GM12875 (cell line): Measurements from ENCODE around the gene ALKBH5.

Source experiments
- H3K4me3 ChIP-seq: one replicate; pipeline ENCODE4 v1.5.1; 2011; ENCODE audit warnings: low read depth, low read length, control low read depth
- TF ChIP-seq, protein P1 (sequence below): IDR thresholded peaks from 2 replicates; pipeline ENCODE4 v1.5.1; 2011; ENCODE audit warnings: low read depth, mild to moderate bottlenecking, control low read depth, inconsistent platforms, low read length, moderate library complexity, borderline replicate concordance; ENCODE audit not compliant: insufficient read depth

Gene ALKBH5

GRCh38 chr17:18241229-18241871 lies 57.7 kb downstream of the ALKBH5 start:
- H3K4me3 ChIP-seq = no peak overlapping the region
- TF ChIP-seq, protein P1, sequence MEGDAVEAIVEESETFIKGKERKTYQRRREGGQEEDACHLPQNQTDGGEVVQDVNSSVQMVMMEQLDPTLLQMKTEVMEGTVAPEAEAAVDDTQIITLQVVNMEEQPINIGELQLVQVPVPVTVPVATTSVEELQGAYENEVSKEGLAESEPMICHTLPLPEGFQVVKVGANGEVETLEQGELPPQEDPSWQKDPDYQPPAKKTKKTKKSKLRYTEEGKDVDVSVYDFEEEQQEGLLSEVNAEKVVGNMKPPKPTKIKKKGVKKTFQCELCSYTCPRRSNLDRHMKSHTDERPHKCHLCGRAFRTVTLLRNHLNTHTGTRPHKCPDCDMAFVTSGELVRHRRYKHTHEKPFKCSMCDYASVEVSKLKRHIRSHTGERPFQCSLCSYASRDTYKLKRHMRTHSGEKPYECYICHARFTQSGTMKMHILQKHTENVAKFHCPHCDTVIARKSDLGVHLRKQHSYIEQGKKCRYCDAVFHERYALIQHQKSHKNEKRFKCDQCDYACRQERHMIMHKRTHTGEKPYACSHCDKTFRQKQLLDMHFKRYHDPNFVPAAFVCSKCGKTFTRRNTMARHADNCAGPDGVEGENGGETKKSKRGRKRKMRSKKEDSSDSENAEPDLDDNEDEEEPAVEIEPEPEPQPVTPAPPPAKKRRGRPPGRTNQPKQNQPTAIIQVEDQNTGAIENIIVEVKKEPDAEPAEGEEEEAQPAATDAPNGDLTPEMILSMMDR = no peak

GRCh38 chr17:18245038-18245776 lies 61.6 kb downstream of the ALKBH5 start:
- no peak overlapping the region for H3K4me3 ChIP-seq
- TF ChIP-seq, protein P1 = no peak

DNA sequence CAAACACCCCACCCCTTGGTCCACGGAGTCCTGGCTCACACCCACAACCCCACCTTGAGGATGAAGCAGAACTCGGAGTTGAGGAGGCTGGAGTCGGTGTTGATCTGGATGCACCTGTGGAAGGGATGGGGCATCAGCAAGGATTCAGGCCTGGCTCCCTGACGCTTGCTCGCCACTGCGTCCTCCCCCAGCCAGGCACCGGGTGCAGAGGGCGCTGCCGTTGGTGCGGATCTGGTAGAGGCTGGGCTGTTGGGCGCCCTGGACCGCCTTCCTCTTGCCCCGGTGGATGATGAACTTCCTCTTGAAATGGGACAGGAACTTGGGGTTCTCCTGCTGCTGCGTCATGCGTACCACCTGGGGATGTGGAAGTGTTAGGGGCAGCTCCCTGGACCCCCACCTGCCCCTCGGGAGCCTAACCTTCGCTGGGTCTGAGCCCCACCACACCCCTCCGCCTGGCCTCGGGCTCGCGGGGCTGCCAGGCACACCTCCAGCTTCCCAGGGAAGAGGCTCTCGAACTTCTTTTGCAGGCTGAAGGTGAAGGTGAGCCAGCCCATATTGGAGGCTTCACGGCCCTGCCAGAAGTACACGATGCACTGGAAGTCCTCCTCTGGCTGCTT lies 62.6 kb downstream of the ALKBH5 start:
- TF ChIP-seq, protein P1 = no peak
- H3K4me3 ChIP-seq = no peak overlapping the region

DNA sequence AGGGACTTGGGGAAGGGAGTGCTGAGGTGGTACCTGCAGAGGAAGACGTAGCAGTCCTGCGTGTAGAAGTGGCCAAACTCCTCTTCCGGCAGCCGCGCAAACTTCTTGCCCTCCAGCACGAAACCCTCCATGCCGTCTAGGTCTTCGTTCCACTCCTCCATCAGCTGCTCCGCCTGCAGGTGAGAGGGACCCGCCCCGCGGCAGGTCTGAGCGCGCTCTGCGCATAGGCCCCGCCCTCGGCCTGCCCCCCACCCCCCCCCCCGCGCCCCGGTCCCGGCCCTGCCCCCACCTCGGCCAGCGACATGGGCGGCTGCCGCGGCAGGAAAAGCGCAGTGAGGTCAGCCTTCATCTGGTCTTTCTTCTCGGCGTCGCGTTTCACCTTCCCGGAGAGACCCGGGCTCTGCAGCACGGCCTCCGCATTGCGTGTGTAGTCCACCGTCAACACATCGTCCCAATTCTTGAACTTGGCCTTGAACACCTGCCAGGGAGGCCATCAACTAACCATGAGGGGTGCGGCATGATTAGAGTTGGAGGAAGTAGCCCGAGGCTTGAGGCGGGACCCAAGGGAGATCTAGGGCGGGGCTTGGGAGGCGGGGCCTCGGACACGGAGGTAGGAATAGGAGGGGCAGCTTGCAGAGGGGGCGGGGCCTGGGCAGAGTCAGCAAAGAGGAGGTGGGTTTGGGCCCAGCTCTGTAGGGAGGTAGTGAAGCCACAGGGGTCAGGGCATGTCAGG lies 63.4 kb downstream of the ALKBH5 start:
- H3K4me3 ChIP-seq = no peak overlapping the region
- TF ChIP-seq, protein P1 = no peak

DNA sequence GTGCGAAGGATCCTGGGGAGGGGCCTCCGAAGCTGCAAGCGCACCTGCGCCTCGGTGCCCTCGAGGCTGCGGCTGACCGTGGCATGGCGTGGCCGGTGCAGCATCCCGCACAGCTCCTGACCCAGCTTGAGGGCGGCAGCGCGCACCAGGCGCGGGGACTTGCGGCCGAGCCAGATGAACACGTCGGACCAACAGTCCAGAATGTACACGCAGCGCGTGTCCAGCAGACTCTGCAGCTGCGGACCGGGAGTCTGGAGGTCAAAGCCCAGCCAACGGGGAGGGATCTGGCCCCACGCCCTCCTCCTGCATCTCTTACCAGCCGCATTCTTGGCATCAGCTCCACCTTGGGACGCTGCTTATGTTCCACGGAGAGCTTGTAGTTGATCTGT lies 64.0 kb downstream of the ALKBH5 start:
- no peak overlapping the region for H3K4me3 ChIP-seq
- TF ChIP-seq, protein P1 = no peak

- TF ChIP-seq, protein P1 = peak; percentile 69
- H3K4me3 ChIP-seq = no peak overlapping the region
These were observed 64.7 kb downstream of the ALKBH5 start for GRCh38 chr17:18248300-18248731.
